LNCAP (cell line): ENCODE measurements around the gene SEMA3F.

ENCODE experiments used
- CTCF ChIP-seq: fragments of 450-650 bp; IDR thresholded peaks from 2 replicates; pipeline ENCODE4 v1.5.1; 2017; ENCODE audit warnings: mild to moderate bottlenecking

The SEMA3F gene

GRCh38 chr3:50201573-50202315, 46.6 kb downstream of the SEMA3F start:
- TF ChIP-seq CTCF: no peak

DNA sequence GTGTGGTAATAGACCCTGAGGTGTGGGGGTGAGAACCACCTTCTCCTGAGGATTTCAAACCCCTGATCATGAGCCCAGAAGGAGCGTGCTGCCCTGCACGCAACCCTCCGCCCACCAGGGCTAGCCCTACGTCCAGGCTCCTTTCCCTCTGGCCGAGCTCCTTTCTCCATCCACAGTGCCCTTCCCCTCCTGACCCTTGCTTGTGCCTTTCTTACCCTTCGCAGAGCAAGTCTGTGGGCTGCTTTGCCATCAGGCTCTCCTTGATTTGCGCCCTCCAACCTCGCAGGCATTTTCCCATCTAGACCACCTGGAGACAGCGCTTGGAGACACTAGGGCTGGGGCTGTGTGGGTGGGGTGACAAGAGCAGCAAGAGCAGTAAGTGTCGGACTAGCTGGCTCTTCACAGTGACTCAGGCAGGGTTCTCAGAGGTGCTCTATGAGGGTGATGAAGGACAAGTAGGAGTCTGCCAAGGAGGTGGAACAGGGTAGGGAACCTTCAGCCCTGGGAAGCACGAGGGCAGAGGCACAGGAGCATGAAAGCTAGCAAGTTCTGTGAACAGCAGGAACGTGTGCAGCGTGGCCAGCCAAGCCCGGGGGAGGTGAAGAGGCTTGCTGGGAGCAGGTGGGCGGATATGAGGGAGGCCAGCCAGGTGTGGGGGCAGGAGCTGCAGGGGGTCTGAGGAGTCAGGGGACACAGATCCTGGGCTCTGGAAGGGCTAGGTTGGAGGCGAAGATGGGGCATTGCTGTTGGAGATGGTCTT, 47.4 kb downstream of the SEMA3F start:
- no peak for TF ChIP-seq CTCF

DNA sequence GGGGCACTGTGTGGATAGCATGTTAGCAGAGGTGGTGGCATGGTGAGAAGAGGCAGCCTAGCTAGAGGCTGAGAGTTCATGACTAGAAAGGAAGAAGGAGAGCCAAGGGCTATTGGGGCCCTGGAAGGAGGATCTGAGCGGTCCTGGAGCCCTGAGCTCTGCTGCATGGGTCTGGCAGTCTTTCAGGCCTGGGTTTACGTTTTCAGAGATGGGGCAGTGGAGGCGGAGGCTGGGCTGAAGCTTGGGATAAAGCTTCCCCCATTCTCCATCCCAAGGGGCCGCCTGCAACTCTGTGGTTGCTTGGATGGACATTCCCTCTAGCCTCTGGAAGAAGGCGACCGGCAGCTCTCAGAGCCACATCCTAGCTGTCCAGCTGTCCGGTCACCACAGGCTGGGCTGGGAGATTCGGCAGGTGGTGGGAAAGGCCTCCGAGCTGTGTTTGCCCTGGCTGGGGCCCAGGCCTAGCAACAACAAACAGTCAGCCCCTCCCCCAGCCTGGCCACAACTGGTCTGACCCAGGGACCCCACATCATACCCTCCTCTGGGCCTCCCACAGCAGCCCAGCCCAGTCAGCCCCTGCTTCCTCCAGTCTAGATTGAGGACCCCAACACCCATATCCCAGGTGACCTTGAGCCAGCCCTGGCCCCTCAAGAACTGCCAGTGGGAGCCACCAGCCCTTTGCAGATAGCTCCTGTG, 48.1 kb downstream of the SEMA3F start:
- no peak for TF ChIP-seq CTCF

DNA sequence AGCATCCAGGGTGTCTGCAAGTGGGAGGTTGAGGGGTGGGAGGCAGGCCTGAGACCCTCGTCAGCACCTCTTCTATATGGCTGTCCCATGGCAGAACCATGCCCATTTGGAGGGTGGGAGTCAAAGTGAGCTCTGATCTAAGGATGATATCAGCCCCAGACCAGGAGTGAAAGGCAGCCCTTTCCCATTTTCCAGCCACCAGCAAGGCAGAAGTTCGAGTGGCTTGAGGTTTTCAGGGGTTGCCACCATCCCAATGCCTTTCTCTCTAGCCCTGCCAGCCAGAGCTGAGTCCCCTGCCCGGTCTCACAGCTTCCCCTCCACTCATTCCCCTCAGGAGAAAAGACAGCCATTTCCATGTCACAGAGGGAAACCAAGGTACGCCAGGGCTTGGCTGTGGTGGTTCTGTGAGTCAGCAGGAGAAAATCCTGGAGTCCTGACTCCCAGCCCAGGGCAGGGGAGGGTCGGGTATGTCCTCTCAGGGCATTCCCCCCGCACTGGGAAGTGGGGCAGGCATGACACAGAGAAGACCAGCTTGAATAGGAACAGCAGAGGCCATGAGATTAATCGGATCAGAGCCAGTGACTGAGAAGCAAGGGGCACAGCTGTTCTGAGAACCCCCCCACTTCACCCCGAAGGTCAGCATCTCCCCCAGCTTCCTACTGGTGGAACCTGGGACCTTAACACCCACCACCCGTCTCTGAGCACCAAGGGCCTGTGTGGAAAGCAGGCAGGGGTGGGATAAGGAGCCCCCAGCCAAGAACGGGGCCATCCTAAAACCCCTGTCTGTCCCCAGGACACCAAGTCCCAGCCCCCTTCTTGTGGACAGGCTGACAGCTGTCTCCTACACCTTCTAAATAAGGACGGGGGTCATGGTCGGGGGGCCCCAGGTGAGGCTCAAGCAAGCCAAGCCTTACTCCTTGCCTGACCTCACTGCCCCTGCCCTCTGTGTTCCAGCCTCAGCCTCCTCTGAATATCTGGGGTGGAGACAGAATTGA, 49.0 kb downstream of the SEMA3F start:
- no peak for TF ChIP-seq CTCF

DNA sequence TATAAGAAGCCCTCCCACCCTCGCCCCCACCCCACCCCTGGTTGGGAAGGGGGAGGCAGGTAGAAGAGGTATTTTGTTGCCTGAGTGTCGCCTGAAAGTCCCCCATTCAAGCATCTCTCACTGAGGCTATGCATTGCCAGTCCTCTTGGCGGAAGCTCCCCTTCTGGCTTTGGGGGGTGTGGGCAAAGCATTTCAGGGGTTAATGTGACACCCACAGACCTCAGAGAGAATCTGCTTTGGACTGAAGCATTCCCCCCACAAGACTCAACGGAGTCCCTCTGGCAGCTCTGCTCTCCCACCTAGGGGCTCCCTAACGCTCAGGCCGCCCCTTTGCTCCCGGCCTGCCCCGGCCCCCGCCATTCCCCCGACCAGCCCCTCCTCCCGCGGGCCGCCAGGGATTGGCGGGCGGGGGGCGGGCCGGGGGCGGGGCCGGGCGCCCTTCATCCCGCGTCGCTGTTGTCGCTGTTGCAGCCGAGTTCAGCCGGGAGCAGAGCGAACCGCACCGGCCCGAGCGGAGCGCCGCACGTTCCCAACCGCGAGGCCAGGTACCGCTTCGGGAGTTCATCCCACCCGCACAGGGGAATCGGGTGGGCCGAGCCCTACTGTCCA, 49.8 kb downstream of the SEMA3F start, which contains the start of gene SLC38A3:
TSS of gene SLC38A3 (plus strand) at position 468 of the 609 bp plus-strand sequence. CDS start 8,929 bp downstream, outside the sequence.
- TF ChIP-seq CTCF: no peak

DNA sequence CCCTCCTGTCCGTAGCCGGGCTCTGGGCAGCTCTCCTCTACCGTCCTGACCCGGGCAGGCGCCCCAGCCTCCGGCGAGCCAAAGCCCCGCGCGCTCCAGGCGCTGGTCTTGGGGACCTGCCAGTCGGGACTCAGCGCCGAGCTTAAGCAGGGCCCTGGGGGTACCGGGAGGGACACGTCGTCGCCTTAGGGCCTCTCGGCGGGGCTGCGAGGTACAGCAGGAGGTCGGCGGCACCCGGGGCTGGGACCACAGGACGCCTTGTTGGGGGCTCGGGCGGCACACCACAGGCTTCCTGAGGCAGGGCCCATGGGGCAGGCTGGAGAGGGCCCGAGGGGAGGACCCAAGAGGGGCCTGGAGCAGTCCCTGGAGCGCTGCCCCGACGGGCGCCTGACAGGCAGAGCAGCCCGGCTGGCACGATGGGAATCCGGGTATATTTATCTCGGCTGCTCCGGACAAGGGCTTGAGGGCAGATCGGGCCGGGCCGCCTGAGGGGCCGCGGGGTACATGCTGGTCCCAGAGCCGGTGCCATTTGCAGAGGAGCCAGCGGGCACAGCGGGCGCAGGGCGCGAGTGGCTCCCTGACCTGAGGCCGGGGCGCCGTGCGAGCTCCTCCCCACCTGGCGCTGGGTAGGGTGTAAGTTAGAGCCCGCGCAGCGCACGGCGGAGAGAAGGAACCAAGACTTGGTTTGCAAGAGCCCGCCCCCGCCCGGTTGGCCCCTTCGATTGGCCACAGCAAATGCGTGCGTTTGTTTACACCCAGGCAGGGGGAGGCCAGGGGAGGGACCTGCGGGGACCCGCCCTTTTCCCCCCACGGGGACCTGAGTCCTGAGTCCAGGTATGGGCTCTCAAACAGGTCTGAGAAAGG, 50.5 kb downstream of the SEMA3F start:
- no peak for TF ChIP-seq CTCF
